Sigmoid colon (tissue), 4 donors: ENCODE data around the gene COPG2.

Source experiments
- EP300 ChIP-seq, 4 donors: sonication (generic); formaldehyde crosslinking; IDR thresholded peaks; one replicate each; pipeline ENCODE4 v1.6.1; 2017; ENCODE audit warnings: antibody characterized with exemption in 4 of 4
- POLR2A ChIP-seq, 2 donors: fragments of 450-650 bp; IDR thresholded peaks; one replicate each; pipeline ENCODE4 v1.6.1; 2016; ENCODE audit warnings: antibody characterized with exemption in 2 of 2, mild to moderate bottlenecking in 2 of 2, moderate library complexity in 2 of 2
- POLR2AphosphoS5 ChIP-seq, 4 donors: sonication (generic); formaldehyde crosslinking; IDR thresholded peaks; one replicate each; pipeline ENCODE4 v1.6.1; 2017; ENCODE audit warnings: antibody characterized with exemption in 4 of 4
- TF ChIP-seq, protein P1 (sequence below), 4 experiments: fragments of 450-650 bp in 3 of 4; fragments of 200-600 bp in 1 of 4; IDR thresholded peaks; one replicate each; pipeline ENCODE4 v1.5.1; 2016 to 2019; ENCODE audit warnings: antibody characterized with exemption in 4 of 4, mild to moderate bottlenecking in 3 of 4, moderate library complexity in 2 of 4

DNA sequence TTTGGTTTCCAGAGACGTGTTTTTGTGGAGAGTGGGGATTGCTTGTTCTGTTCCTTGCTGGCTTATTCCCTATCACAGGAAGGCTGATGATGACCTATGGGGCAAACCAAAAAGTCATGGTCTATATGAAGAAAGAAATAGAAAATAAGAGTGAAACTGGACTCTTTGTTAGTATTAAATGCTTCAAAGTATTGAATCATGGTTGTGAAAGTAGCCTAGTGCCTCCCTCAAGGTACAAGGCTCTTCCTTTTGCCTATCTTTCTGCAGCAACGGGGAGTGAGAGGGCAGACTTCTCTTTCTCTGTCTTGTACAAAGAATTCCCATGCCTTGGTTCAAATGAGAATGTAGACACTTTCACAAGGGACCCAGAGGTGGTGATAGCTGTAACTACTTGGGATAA, 167.6 kb downstream of the COPG2 start:
- TF ChIP-seq, protein P1, sequence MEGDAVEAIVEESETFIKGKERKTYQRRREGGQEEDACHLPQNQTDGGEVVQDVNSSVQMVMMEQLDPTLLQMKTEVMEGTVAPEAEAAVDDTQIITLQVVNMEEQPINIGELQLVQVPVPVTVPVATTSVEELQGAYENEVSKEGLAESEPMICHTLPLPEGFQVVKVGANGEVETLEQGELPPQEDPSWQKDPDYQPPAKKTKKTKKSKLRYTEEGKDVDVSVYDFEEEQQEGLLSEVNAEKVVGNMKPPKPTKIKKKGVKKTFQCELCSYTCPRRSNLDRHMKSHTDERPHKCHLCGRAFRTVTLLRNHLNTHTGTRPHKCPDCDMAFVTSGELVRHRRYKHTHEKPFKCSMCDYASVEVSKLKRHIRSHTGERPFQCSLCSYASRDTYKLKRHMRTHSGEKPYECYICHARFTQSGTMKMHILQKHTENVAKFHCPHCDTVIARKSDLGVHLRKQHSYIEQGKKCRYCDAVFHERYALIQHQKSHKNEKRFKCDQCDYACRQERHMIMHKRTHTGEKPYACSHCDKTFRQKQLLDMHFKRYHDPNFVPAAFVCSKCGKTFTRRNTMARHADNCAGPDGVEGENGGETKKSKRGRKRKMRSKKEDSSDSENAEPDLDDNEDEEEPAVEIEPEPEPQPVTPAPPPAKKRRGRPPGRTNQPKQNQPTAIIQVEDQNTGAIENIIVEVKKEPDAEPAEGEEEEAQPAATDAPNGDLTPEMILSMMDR (IDR thresholded peaks at IDR 0.05), result no peak
- no peak for TF ChIP-seq POLR2A (IDR thresholded peaks at IDR 0.05)
- TF ChIP-seq EP300 (IDR thresholded peaks at IDR 0.05), result no peak
- TF ChIP-seq POLR2AphosphoS5 (IDR thresholded peaks at IDR 0.05), result no peak
